RWPE2 (cell line): ENCODE data around the gene MATN4.

ENCODE experiments used
- ATAC-seq: fragments of 200-7000 bp; cut with Tn5 transposase; 3 replicates; pipeline ENCODE4 v1.9.1; 2021; ENCODE audit warnings: low read depth
- DNase-seq: peaks from one replicate; pipeline ENCODE4 v3.0.0-alpha.2; 2020; ENCODE audit warnings: low spot score
- H3K27ac ChIP-seq: fragments of 450-650 bp; 2 replicates; pipeline ENCODE4 v1.5.1; 2017; ENCODE audit warnings: mild to moderate bottlenecking; ENCODE audit not compliant: poor library complexity, severe bottlenecking
- H3K27me3 ChIP-seq: fragments of 250-450 bp; sonication (Bioruptor Pico); 2 replicates; pipeline ENCODE4 v1.5.1; 2021; ENCODE audit warnings: mild to moderate bottlenecking, moderate library complexity; ENCODE audit not compliant: insufficient read depth, poor library complexity, severe bottlenecking
- H3K36me3 ChIP-seq: fragments of 250-450 bp; sonication (Bioruptor Pico); 2 replicates; pipeline ENCODE4 v1.5.1; 2020; ENCODE audit warnings: low read depth, mild to moderate bottlenecking, moderate library complexity
- H3K4me1 ChIP-seq: fragments of 250-450 bp; sonication (Bioruptor Pico); 2 replicates; pipeline ENCODE4 v1.5.1; 2021; ENCODE audit warnings: mild to moderate bottlenecking, moderate library complexity; ENCODE audit not compliant: insufficient read depth, poor library complexity, severe bottlenecking
- H3K4me3 ChIP-seq: fragments of 250-450 bp; sonication (Bioruptor Pico); 2 replicates; pipeline ENCODE4 v1.5.1; 2021; ENCODE audit warnings: mild to moderate bottlenecking, moderate library complexity; ENCODE audit not compliant: severe bottlenecking
- H3K9me3 ChIP-seq: fragments of 250-450 bp; sonication (Bioruptor Pico); 2 replicates; pipeline ENCODE4 v1.5.1; 2021; ENCODE audit warnings: mild to moderate bottlenecking, moderate library complexity; ENCODE audit not compliant: severe bottlenecking
- CTCF ChIP-seq: fragments of 450-650 bp; IDR thresholded peaks from one replicate; pipeline ENCODE4 v1.5.1; 2017; ENCODE audit warnings: mild to moderate bottlenecking, moderate library complexity; ENCODE audit not compliant: poor library complexity, severe bottlenecking

Gene MATN4

DNA sequence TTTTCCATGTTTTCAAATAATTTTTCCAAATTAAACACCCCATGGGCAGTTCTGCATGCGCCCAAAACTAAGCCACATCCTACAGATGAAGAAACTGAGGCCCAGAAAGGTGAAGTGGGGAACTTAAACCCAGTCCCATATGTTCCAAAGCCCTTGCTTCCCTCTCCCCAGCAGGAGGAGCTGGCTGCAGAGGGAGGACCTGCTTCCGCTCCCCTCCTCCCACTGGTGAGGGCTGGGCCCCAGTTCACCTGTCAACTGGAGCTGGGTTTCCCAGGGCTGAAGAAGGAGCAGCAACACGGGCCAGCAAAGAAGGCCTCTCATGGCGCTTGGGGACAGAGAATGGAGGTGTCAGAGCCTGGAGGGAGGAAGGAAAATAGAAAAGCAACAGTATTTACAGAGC, 2.8 kb downstream of the MATN4 start:
- Histone ChIP-seq H3K9me3 (no peaks in the 10 kb centered on the region), H3K27me3 (no peaks in the 10 kb centered on the region), H3K4me1 (no peaks in the 10 kb centered on the region), H3K4me3 (no peak overlapping the region), H3K36me3 (no peaks in the 10 kb centered on the region), H3K27ac (no peak overlapping the region)
- DNase-seq (no peak), ATAC-seq (no peak)
- TF ChIP-seq CTCF: no peak

- no peaks in the 10 kb centered on the region for H3K9me3 ChIP-seq
- ATAC-seq (no peak), DNase-seq (no peak)
- H3K27ac ChIP-seq: no peak overlapping the region
- no peaks in the 10 kb centered on the region for H3K36me3 ChIP-seq
- no peaks in the 10 kb centered on the region for H3K4me1 ChIP-seq
- no peak for TF ChIP-seq CTCF
- no peaks in the 10 kb centered on the region for H3K27me3 ChIP-seq
- H3K4me3 ChIP-seq: no peak overlapping the region
These were observed 3.6 kb downstream of the MATN4 start for GRCh38 chr20:45304464-45304999.

GRCh38 chr20:45303586-45304463, 4.3 kb downstream of the MATN4 start:
- DNase-seq: no peak
- H3K4me3 ChIP-seq: no peak overlapping the region
- no peaks in the 10 kb centered on the region for H3K4me1 ChIP-seq
- no peak overlapping the region for H3K27ac ChIP-seq
- no peaks in the 10 kb centered on the region for H3K27me3 ChIP-seq
- TF ChIP-seq CTCF: no peak
- ATAC-seq: peak; percentile 8; the same call in 2 of the 3 replicates
- H3K36me3 ChIP-seq: no peaks in the 10 kb centered on the region
- no peaks in the 10 kb centered on the region for H3K9me3 ChIP-seq

DNA sequence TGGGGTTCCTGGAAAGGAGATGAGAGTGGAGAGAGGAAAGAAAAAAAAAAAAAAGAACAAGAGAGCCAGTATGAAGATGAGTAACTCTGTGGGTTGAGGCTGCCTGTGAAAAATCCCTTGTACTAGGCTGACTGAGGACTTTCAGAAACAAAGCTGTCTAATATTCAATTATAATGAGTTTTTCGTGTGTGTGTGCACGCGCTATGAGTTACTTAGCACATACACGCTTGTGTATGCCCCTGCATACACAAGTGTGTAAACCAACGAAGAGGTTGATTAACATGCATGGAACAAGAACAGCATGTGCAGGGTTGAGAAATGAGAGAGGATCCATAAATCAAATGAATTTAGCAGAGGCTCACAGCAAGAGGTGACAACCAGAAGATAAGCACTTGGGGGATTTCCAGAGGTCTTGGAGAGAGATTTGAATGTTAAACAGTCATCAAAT, 6.3 kb downstream of the MATN4 start:
- Histone ChIP-seq H3K27ac (no peak overlapping the region), H3K27me3 (no peaks in the 10 kb centered on the region), H3K4me3 (no peak overlapping the region), H3K9me3 (no peaks in the 10 kb centered on the region), H3K4me1 (no peaks in the 10 kb centered on the region), H3K36me3 (no peaks in the 10 kb centered on the region)
- TF ChIP-seq CTCF: no peak
- DNase-seq (no peak), ATAC-seq (no peak)

GRCh38 chr20:45300961-45301360, 7.1 kb downstream of the MATN4 start:
- no peak overlapping the region for H3K27ac ChIP-seq
- no peak for DNase-seq
- H3K27me3 ChIP-seq: no peaks in the 10 kb centered on the region
- no peaks in the 10 kb centered on the region for H3K9me3 ChIP-seq
- no peak overlapping the region for H3K4me3 ChIP-seq
- H3K4me1 ChIP-seq: no peaks in the 10 kb centered on the region
- peak; percentile 57 for TF ChIP-seq CTCF
- ATAC-seq: peak; percentile 71
- H3K36me3 ChIP-seq: no peaks in the 10 kb centered on the region
